NCI-H2171 treated with DMSO at 0.1 percent for 48 hours (cell line): ENCODE results near the gene TOPBP1.
"Not testable (repeated sequence)": the region's sequence is repeated elsewhere in the genome, so short reads cannot be mapped to it uniquely, and the experiment has no call there.

Experiments used
- DNase-seq: peaks from one replicate; lab custom pipeline; 2025; lab: John Stamatoyannopoulos, UW

The TOPBP1 gene

GRCh38 chr3:133570937-133571320 is 90.8 kb downstream of the TOPBP1 start:
- no peak for DNase-seq

DNA sequence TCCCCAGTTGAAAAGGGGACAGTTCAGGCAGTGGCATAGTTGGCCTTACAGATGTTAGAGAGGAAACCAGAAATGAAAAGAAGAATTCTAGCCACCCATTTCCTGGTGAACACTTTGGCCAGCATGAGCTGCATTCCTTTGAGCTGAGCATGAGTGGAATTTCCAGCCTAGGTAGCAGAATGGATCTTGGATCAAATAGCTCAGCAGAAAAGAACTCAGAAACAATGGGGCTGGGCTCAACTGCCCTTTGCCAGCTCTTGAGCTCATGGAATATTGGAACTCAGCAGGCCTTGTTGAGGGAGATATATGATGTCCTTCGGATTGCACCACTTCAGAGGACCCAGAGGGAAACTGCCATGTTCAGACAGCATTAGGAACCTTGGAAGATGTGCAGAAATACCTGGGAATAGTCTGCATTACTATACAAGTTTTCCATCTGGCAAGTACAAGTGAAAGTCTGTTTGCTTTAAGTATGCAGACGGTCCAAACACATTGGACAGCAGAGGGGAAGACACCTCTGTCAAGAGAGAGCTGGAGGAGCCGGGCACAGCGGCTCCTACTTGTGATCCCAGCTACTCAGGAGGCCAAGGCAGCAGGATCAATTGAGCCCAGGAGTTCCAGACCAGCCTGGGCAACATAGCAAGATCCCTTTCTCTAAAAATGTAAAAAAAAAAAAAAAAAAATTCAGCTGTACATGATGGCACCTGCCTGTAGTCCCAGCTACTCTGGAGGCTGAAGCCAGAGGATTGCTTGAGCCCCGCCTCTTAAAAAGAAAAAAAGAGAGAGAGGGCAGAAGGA is 91.4 kb downstream of the TOPBP1 start:
- DNase-seq: no peak

DNA sequence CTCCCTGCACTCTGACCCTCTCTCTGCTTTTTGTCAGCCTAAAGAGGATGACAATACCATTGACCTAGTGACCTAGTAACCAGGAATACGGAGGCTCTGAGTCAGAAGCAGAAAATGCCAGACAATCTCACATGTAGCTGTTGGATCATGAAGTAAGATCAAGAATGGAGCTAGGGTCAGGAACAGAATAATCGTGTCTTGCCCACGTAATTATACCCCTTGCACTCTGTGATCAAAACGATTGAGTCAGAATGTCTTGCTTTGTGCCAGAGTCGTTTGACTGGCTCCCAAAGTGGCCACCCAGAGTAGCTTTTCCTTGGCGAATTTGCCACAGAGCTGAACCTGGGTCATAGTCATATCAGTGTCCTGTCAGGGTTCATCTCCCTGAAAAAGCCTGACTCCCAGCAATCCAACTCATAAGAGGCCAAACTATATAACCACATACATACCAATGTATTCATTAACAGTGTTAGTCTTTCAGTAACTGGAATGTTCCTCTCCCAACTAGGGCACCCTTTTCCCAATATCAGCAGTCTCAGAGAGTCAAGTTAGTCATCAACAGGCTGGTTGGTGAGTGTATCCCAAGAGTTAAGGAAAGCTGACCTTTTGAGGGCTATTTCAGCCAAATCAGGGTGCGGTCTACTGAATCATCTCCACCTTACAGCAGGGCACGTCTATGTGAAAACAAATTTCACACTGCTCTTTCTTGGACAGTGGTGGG is 93.3 kb downstream of the TOPBP1 start:
- DNase-seq: no peak

DNA sequence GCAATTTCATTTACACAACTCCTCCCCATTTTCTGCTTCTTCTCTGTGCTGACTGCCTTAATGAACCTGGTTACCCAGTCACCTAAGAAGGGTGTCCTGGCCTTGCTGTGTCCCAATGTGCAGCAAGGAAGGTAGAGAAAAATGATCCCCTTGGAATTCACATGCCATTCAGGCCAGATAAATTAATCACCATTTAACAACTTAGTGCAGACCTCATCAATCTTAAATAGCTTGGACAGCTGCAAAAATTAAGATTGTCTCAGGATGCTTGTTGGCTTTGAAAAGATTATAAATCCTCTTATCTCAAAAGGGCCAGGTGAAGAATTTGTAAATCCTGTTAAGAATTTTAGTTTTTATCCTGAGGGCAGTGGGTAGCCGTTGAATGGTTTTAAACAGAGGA is 97.9 kb downstream of the TOPBP1 start:
- DNase-seq: no peak

DNA sequence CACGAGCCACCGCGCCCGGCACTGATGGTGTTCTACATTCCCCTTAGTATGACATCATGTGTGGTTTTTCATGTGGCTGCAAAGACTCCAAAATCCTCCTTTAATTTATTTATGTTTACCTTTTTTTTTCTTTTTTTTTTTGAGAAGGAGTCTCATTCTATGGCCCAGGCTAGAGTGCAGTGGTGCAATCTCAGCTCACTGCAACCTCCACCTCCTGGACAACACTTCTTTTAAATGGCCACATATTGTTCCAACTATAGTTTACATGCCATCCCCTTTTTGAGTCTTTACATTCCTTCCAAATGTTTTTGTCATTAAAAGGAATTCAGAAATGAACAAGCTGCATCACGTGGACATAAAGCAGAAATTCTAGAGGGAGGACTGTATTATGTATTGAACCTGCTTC is 98.6 kb downstream of the TOPBP1 start:
- no peak for DNase-seq

DNA sequence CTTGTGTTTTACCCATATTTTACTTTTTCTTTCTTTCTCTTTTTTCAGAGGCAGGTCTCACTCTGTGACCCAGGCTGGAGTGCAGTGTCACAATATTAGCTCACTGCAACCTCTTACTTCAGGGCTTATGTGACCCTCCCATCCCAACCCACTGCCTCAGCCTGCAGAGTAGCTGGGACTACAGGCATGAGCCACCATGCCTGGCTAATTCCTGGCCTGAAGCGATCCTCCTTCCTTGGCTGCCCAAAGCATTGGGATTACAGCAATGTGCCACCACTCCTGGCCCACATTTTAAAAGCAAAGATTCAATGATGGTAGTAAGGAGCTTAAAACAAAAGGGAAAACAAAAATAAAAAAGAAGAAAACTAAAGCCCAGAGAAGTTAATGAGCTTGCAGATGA is 99.4 kb downstream of the TOPBP1 start:
- no peak for DNase-seq

DNA sequence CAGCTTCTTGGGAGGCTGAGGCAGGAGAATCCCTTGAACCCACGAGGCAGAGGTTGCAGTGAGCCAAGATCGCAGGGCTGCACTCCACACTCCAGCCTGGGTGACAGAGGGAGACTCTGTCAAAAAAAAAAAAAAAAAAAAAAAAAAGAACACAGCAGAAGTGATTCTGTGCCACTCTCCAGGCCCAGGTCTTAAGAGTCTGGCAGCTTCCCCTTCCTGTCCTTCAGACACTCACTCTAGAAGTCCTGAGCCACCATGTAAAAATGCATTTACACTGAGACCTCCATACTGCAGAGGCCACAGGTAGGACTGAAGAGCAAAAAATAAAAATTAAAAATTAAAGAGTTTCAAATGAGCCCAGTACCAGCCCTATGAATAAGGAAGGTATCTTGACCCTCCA is 100.1 kb downstream of the TOPBP1 start:
- DNase-seq: no peak

DNA sequence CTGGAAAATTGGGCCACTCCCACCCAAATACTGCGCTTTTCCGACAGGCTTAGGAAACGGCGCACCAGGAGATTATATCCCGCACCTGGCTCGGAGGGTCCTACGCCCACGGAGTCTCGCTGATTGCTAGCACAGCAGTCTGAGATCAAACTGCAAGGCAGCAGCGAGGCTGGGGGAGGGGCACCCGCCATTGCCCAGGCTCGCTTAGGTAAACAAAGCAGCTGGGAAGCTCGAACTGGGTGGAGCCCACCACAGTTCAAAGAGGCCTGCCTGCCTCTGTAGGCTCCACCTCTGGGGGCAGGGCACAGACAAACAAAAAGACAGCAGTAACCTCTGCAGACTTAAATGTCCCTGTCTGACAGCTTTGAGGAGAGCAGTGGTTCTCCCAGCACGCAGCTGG is 110.2 kb downstream of the TOPBP1 start:
- DNase-seq: not testable (repeated sequence)
